NCI-H510A (cell line): ENCODE results near the gene IFITM2.
"Not testable (repeated sequence)": the region's sequence is repeated elsewhere in the genome, so short reads cannot be mapped to it uniquely, and the experiment has no call there.

Experiments used
- DNase-seq: peaks from one replicate; lab custom pipeline; 2025; lab: John Stamatoyannopoulos, UW

The IFITM2 gene

GRCh38 chr11:281486-282161 lies 26.0 kb upstream of the IFITM2 start:
- DNase-seq, result no peak

GRCh38 chr11:282171-282570 lies 25.4 kb upstream of the IFITM2 start:
- no peak for DNase-seq

GRCh38 chr11:282630-283360 lies 24.8 kb upstream of the IFITM2 start:
- no peak for DNase-seq

GRCh38 chr11:283405-284104 lies 24.1 kb upstream of the IFITM2 start:
- DNase-seq, result peak; percentile 46

GRCh38 chr11:284105-285020 lies 23.3 kb upstream of the IFITM2 start:
- DNase-seq, result no peak

- DNase-seq, result no peak
Measured at GRCh38 chr11:285021-285893, 22.4 kb upstream of the IFITM2 start.

GRCh38 chr11:285894-286220 lies 21.8 kb upstream of the IFITM2 start:
- DNase-seq, result no peak

GRCh38 chr11:286977-287820 lies 20.4 kb upstream of the IFITM2 start:
- not testable (repeated sequence) for DNase-seq

- no peak for DNase-seq
Measured at GRCh38 chr11:287821-288477, 19.7 kb upstream of the IFITM2 start.

GRCh38 chr11:288478-289397 lies 18.9 kb upstream of the IFITM2 start, which contains the start of gene PGGHG:
Gene PGGHG, plus strand, starts transcription at chr11:289126. Its CDS starts 691 bp downstream, at chr11:289817.
- peak; percentile 32 for DNase-seq

- DNase-seq, result no peak
Measured at GRCh38 chr11:289398-289711, 18.3 kb upstream of the IFITM2 start.

GRCh38 chr11:289712-290620 lies 17.6 kb upstream of the IFITM2 start:
- no peak for DNase-seq

- no peak for DNase-seq
Measured at GRCh38 chr11:290621-291231, 16.9 kb upstream of the IFITM2 start.

GRCh38 chr11:291281-292210 lies 16.1 kb upstream of the IFITM2 start:
- no peak for DNase-seq

- no peak for DNase-seq
Measured at GRCh38 chr11:292211-293121, 15.2 kb upstream of the IFITM2 start.
